ENCODE data around the gene ATP6V0E1. TPM values are rescaled to one million over a fixed set of nuclear protein-coding genes. Genes with fewer than 3 reads are reported as not detected.

The ATP6V0E1 gene
- total RNA-seq, 2 donors from 2014 or later: 156 to 193 TPM

DNA sequence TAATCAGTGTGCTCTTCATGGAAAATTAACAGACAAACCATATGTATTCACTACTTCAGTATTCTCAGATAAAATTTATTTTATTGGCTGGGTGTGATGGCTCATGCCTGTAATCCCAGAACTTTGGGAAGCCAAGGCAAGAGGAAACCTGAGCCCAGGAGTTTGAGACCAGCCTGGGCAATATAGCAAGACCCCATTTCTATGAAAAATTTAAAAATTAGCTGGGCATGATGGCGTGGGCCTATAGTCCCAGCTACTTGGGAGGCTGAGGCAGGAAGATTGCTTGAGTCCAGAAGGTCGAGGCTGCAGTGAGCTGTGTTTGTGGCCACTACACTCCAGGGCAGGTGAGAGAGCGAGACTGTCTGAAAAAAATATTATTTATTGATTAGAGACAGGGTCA is 49.2 kb downstream of the ATP6V0E1 start:
- H3K27ac ChIP-seq: no peak overlapping the region
- no peaks in the 10 kb centered on the region for H3K27me3 ChIP-seq
- H3K4me1 ChIP-seq: peaks cover 0 to 43% of the 10 kb centered on the region in 2 donors
- no peaks in the 10 kb centered on the region for H3K9me3 ChIP-seq
- no peak overlapping the region for H3K4me3 ChIP-seq
- DNase-seq (ENCODE audit: low spot score): no peak
- peaks cover 17% of the 10 kb centered on the region for H3K36me3 ChIP-seq
- TF ChIP-seq, protein P1, sequence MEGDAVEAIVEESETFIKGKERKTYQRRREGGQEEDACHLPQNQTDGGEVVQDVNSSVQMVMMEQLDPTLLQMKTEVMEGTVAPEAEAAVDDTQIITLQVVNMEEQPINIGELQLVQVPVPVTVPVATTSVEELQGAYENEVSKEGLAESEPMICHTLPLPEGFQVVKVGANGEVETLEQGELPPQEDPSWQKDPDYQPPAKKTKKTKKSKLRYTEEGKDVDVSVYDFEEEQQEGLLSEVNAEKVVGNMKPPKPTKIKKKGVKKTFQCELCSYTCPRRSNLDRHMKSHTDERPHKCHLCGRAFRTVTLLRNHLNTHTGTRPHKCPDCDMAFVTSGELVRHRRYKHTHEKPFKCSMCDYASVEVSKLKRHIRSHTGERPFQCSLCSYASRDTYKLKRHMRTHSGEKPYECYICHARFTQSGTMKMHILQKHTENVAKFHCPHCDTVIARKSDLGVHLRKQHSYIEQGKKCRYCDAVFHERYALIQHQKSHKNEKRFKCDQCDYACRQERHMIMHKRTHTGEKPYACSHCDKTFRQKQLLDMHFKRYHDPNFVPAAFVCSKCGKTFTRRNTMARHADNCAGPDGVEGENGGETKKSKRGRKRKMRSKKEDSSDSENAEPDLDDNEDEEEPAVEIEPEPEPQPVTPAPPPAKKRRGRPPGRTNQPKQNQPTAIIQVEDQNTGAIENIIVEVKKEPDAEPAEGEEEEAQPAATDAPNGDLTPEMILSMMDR (IDR thresholded peaks at IDR 0.05): no peak

DNA sequence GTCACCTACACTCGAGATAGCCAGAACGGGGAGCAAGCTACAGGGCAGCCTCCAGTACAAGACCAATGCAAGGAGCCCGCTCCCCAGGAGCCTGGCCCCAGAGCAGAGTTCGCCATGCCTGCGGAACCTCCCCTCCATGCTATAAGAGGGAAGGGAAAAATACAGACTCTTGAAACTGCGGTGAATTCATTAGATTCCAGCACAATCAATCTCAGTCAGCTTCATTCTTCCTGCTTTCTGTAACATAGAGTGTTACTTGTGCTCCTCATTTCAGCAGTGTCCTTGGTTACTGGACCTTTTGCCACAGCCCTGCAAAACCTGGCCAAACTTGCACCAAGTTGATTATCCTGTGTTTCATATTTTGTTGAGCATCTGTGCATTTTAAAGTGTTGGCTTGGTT is 50.4 kb downstream of the ATP6V0E1 start:
- H3K27ac ChIP-seq: no peak overlapping the region
- H3K4me1 ChIP-seq: peaks cover 0 to 31% of the 10 kb centered on the region in 2 donors
- H3K36me3 ChIP-seq: peaks cover 17% of the 10 kb centered on the region
- H3K4me3 ChIP-seq: no peak overlapping the region
- no peak for DNase-seq (ENCODE audit: low spot score)
- H3K9me3 ChIP-seq: no peaks in the 10 kb centered on the region
- TF ChIP-seq, protein P1 (IDR thresholded peaks at IDR 0.05): no peak
- no peaks in the 10 kb centered on the region for H3K27me3 ChIP-seq

DNA sequence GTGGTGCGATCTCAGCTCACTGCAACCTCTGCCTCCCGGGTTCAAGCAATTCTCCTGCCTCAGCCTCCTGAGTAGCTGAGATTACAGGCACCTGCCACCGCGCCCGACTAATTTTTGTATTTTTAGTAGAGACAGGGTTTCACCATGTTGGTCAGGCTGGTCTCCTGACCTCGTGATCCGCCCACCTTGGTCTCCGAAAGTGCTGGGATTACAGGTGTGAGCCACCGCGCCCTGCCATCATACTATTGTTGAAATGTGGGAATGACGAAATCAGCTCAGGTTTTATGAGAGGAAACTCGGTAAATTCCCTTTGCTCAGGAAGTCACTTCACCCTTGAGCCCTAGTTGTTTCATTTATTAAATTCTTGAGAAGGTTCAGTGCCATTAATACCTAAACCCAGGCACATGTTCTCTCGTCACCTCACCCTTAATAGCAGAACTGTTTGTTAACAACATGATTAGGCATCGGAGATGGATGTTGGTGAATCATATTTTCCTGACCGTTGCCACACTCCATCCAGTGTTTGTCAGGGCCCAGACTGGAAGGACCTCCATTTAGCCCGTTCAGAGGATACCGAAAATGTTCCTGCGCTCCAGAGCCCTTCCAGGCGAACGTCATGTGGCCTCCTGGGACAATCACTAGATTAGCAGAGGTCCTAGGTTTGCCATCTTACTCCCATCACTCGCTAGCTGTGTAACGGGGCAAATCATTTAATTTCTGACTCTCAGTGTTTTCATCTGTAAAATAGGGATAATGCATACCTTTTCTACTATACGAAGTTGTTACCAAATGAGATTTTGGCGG is 52.5 kb downstream of the ATP6V0E1 start:
- TF ChIP-seq, protein P1 (IDR thresholded peaks at IDR 0.05): no peak
- Histone ChIP-seq H3K4me1 (peaks cover 0 to 13% of the 10 kb centered on the region in 2 donors), H3K9me3 (no peaks in the 10 kb centered on the region), H3K27me3 (no peaks in the 10 kb centered on the region), H3K4me3 (peak overlapping the region in 1 of 2 donors; percentile 15), H3K27ac (peak overlapping the region; percentile 33 to 74), H3K36me3 (peaks cover 17% of the 10 kb centered on the region)
- DNase-seq (ENCODE audit: low spot score): no peak

DNA sequence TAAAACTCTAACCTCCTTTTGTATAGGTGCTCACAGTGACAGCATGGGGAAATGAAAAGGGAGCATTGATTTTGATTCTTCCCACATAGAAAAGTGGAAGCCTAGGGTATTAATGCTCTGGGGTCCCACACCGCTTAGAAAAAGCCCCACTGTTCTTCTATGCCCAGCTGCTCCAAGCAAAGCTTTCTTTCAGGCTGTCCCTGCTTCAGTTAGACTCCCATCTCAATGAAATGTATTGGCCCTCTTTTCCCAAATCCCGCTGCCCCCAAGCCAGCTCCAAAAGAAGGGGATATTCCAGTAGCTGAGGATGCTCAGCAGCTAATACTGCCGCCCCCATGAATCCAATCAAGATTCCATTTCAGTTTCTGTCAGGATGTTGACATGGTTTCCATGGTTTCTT is 55.6 kb downstream of the ATP6V0E1 start:
- H3K9me3 ChIP-seq: no peaks in the 10 kb centered on the region
- no peak for DNase-seq (ENCODE audit: low spot score)
- TF ChIP-seq, protein P1 (IDR thresholded peaks at IDR 0.05): no peak
- no peaks in the 10 kb centered on the region for H3K27me3 ChIP-seq
- H3K4me3 ChIP-seq: no peak overlapping the region
- peaks cover 17% of the 10 kb centered on the region for H3K36me3 ChIP-seq
- no peak overlapping the region for H3K27ac ChIP-seq
- peaks cover 0 to 13% of the 10 kb centered on the region in 2 donors for H3K4me1 ChIP-seq

DNA sequence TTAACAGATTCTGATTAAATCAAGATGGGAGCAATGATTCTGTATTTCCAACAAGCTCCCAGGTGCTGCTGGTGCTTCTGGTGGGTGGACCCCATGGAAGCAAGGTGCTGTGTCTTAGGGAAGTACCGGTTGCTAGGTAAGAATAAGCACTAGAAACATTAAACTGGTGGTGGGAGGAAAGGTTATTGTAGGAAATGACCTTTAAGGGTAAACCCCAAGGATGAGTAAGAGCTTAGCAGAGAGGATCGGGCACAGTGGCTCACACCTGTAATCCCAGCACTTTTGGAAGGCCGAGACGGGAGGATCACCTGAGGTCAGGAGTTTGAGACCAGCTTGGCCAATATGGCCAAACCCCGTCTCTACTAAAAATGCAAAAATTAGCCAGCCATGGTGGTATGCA is 56.4 kb downstream of the ATP6V0E1 start:
- Histone ChIP-seq H3K4me1 (peaks cover 0 to 11% of the 10 kb centered on the region in 2 donors), H3K4me3 (no peak overlapping the region), H3K9me3 (no peaks in the 10 kb centered on the region), H3K27me3 (no peaks in the 10 kb centered on the region), H3K27ac (no peak overlapping the region), H3K36me3 (peaks cover 11% of the 10 kb centered on the region)
- TF ChIP-seq, protein P1 (IDR thresholded peaks at IDR 0.05): no peak
- DNase-seq (ENCODE audit: low spot score): no peak
